ENCODE results near the gene PSMA8. TPM values are rescaled to one million over a fixed set of nuclear protein-coding genes. Genes with fewer than 3 reads are reported as not detected.
"Not testable (repeated sequence)": the region's sequence is repeated elsewhere in the genome, so short reads cannot be mapped to it uniquely, and the experiment has no call there.

PSMA8 gene
- total RNA-seq, 4 donors from 2014 or later, result not detected

- Histone ChIP-seq H3K36me3 (no peaks in the 10 kb centered on the region), H3K9me3 (no peaks in the 10 kb centered on the region), H3K4me3 (peak within 1 kb of the TSS; percentile 99), H3K4me1 (peaks cover 26% of the 10 kb centered on the region), H3K27me3 (no peaks in the 10 kb centered on the region), H3K27ac (peak within 1 kb of the TSS; percentile 88)
- DNase-seq (ENCODE audit: low spot score in 2 of 2), result peak; percentile 96 to 97
- peak in 1 of 2 donors; percentile 40 for TF ChIP-seq POLR2A (IDR thresholded peaks at IDR 0.05)
- TF ChIP-seq POLR2AphosphoS5 (IDR thresholded peaks at IDR 0.05), result peak in 2 of 3 donors; percentile 40 to 50
- TF ChIP-seq EP300 (IDR thresholded peaks at IDR 0.05), result no peak
- no peak for TF ChIP-seq CTCF (IDR thresholded peaks at IDR 0.05)
- WGBS, result 0% methylated on average over 40 of the region's 101 CpGs
Measured at GRCh38 chr18:26226229-26227050, 92.8 kb downstream of the PSMA8 start, which contains the start of gene TAF4B. TSS of gene TAF4B (plus strand) at chr18:26226445. CDS start at chr18:26226934, 489 bp downstream.

- 13% methylated on average over 27 of the region's 28 CpGs for WGBS
- TF ChIP-seq POLR2A (IDR thresholded peaks at IDR 0.05), result no peak
- H3K9me3 ChIP-seq, result no peaks in the 10 kb centered on the region
- H3K27me3 ChIP-seq, result no peaks in the 10 kb centered on the region
- peak overlapping the region; percentile 88 for H3K27ac ChIP-seq
- H3K36me3 ChIP-seq, result no peaks in the 10 kb centered on the region
- H3K4me1 ChIP-seq, result peaks cover 26% of the 10 kb centered on the region
- DNase-seq (ENCODE audit: low spot score in 2 of 2), result no peak
- peak overlapping the region; percentile 99 for H3K4me3 ChIP-seq
Measured at GRCh38 chr18:26227051-26227670, 93.5 kb downstream of the PSMA8 start.

- Histone ChIP-seq H3K27ac (no peak overlapping the region), H3K4me1 (peaks cover 29% of the 10 kb centered on the region), H3K36me3 (no peaks in the 10 kb centered on the region), H3K27me3 (no peaks in the 10 kb centered on the region), H3K9me3 (no peaks in the 10 kb centered on the region), H3K4me3 (no peak overlapping the region)
- no peak for TF ChIP-seq EP300 (IDR thresholded peaks at IDR 0.05)
- TF ChIP-seq POLR2AphosphoS5 (IDR thresholded peaks at IDR 0.05), result no peak
- TF ChIP-seq POLR2A (IDR thresholded peaks at IDR 0.05), result no peak
- no peak for TF ChIP-seq CTCF (IDR thresholded peaks at IDR 0.05)
- WGBS, result 60% methylated on average over 6 of the region's 6 CpGs
- DNase-seq (ENCODE audit: low spot score in 2 of 2), result no peak
Measured at GRCh38 chr18:26228562-26229260, 95.0 kb downstream of the PSMA8 start.

- Histone ChIP-seq H3K27ac (no peak overlapping the region), H3K36me3 (no peaks in the 10 kb centered on the region), H3K27me3 (no peaks in the 10 kb centered on the region), H3K4me3 (no peak overlapping the region), H3K4me1 (peaks cover 29% of the 10 kb centered on the region), H3K9me3 (no peaks in the 10 kb centered on the region)
- no peak for DNase-seq (ENCODE audit: low spot score in 2 of 2)
- no peak for TF ChIP-seq EP300 (IDR thresholded peaks at IDR 0.05)
- TF ChIP-seq POLR2A (IDR thresholded peaks at IDR 0.05), result no peak
- no peak for TF ChIP-seq POLR2AphosphoS5 (IDR thresholded peaks at IDR 0.05)
- TF ChIP-seq CTCF (IDR thresholded peaks at IDR 0.05), result no peak
- WGBS, result 87% methylated on average over 8 of the region's 8 CpGs
Measured at GRCh38 chr18:26230497-26230896, 96.8 kb downstream of the PSMA8 start.

- no peaks in the 10 kb centered on the region for H3K9me3 ChIP-seq
- no peak for DNase-seq (ENCODE audit: low spot score in 2 of 2)
- H3K27me3 ChIP-seq, result no peaks in the 10 kb centered on the region
- 72% methylated on average over 5 of the region's 5 CpGs for WGBS
- H3K36me3 ChIP-seq, result no peaks in the 10 kb centered on the region
- TF ChIP-seq POLR2A (IDR thresholded peaks at IDR 0.05) (no peak), POLR2AphosphoS5 (IDR thresholded peaks at IDR 0.05) (no peak), CTCF (IDR thresholded peaks at IDR 0.05) (no peak), EP300 (IDR thresholded peaks at IDR 0.05) (no peak)
- no peak overlapping the region for H3K27ac ChIP-seq
- peaks cover 12% of the 10 kb centered on the region for H3K4me1 ChIP-seq
- H3K4me3 ChIP-seq, result no peak overlapping the region
Measured at GRCh38 chr18:26233208-26233607, 99.5 kb downstream of the PSMA8 start.

- not testable (repeated sequence) for H3K9me3 ChIP-seq; H3K27ac ChIP-seq; H3K4me3 ChIP-seq; H3K4me1 ChIP-seq; H3K27me3 ChIP-seq; H3K36me3 ChIP-seq; DNase-seq (ENCODE audit: low spot score in 2 of 2)
- 97% methylated on average over 2 of the region's 2 CpGs for WGBS
Measured at GRCh38 chr18:26237363-26237762, 103.7 kb downstream of the PSMA8 start.

- H3K36me3 ChIP-seq; H3K27me3 ChIP-seq; DNase-seq (ENCODE audit: low spot score in 2 of 2); H3K4me3 ChIP-seq; H3K4me1 ChIP-seq; H3K9me3 ChIP-seq; H3K27ac ChIP-seq: not testable (repeated sequence)
- WGBS, result 92% methylated on average over 4 of the region's 4 CpGs
Measured at GRCh38 chr18:26238718-26239117, 105.0 kb downstream of the PSMA8 start.

- not testable (repeated sequence) for H3K4me1 ChIP-seq; H3K9me3 ChIP-seq; H3K4me3 ChIP-seq; H3K27ac ChIP-seq; H3K27me3 ChIP-seq; DNase-seq (ENCODE audit: low spot score in 2 of 2); H3K36me3 ChIP-seq
- whole genome bisulfite sequencing, result 89% methylated on average over 4 of the region's 4 CpGs
Measured at GRCh38 chr18:26242392-26242791, 108.7 kb downstream of the PSMA8 start.
